Sigmoid colon (tissue), 7 donors: ENCODE data around the gene CADM4. TPM values are rescaled to one million over a fixed set of nuclear protein-coding genes. Genes with fewer than 3 reads are reported as not detected.
"Not testable (repeated sequence)": the region's sequence is repeated elsewhere in the genome, so short reads cannot be mapped to it uniquely, and the experiment has no call there.

Experiments
- DNase-seq: peaks from one replicate; pipeline ENCODE4 v3.0.0-alpha.2; 2019
- H3K27ac ChIP-seq, 4 donors: fragments of 200-600 bp; sonication (generic); one replicate each; pipeline ENCODE4 v1.5.1; 2016 to 2019; ENCODE audit warnings: mild to moderate bottlenecking in 1 of 4
- H3K27me3 ChIP-seq, 3 donors: fragments of 200-600 bp; sonication (generic); one replicate each; pipeline ENCODE4 v1.5.1; 2019; ENCODE audit warnings: mild to moderate bottlenecking in 1 of 3
- H3K36me3 ChIP-seq, 4 donors: fragments of 200-600 bp; sonication (generic); one replicate each; pipeline ENCODE4 v1.5.1; 2016 to 2019
- H3K4me1 ChIP-seq, 4 donors: fragments of 200-600 bp; sonication (generic); one replicate each; pipeline ENCODE4 v1.5.1; 2017 to 2019
- H3K4me3 ChIP-seq, 4 donors: fragments of 200-600 bp; sonication (generic); one replicate each; pipeline ENCODE4 v1.5.1; 2017 to 2019; ENCODE audit warnings: mild to moderate bottlenecking in 2 of 4, moderate library complexity in 1 of 4
- H3K9me3 ChIP-seq, 4 donors: fragments of 200-600 bp in 3 of 4; sonication (generic) in 3 of 4; one replicate each; pipeline versions ENCODE4 v1.5.1 to v1.6.1; 2013 to 2019
- EP300 ChIP-seq, 4 donors: sonication (generic); formaldehyde crosslinking; IDR thresholded peaks; one replicate each; pipeline ENCODE4 v1.6.1; 2017; ENCODE audit warnings: antibody characterized with exemption in 4 of 4
- POLR2A ChIP-seq, 2 donors: fragments of 450-650 bp; IDR thresholded peaks; one replicate each; pipeline ENCODE4 v1.6.1; 2016; ENCODE audit warnings: antibody characterized with exemption in 2 of 2, mild to moderate bottlenecking in 2 of 2, moderate library complexity in 2 of 2
- POLR2AphosphoS5 ChIP-seq, 4 donors: sonication (generic); formaldehyde crosslinking; IDR thresholded peaks; one replicate each; pipeline ENCODE4 v1.6.1; 2017; ENCODE audit warnings: antibody characterized with exemption in 4 of 4
- WGBS, 2 donors: extraction: QIAGEN DNeasy Blood & Tissue Kit; methylation state at CpG; one replicate each; pipeline ENCODE4 v1.1.7; 2013; 5-methylcytosine and 5-hydroxymethylcytosine counted together
- intact Hi-C: fragments of 100-400 bp; cut with DNase I; formaldehyde crosslinking; loops from one replicate; pipeline ENCODE4 v1.15.1; 2023
- polyA plus RNA-seq, 3 donors: library from polyadenylated mRNA; stranded (reverse); fragments of 200-250 nt; gene quantifications; one replicate each; pipeline ENCODE4 v1.2.3, GENCODE V29; 2013
- total RNA-seq, 4 donors: library from RNA; depleted of rRNA; stranded (reverse); fragments of >200 nt; gene quantifications; one replicate each; pipeline ENCODE4 v1.1.0, GENCODE V29; 2016
- TF ChIP-seq, protein P1 (sequence below), 4 experiments: fragments of 450-650 bp in 3 of 4; fragments of 200-600 bp in 1 of 4; IDR thresholded peaks; one replicate each; pipeline ENCODE4 v1.5.1; 2016 to 2019; ENCODE audit warnings: antibody characterized with exemption in 4 of 4, mild to moderate bottlenecking in 3 of 4, moderate library complexity in 2 of 4
- donor health status: healthy with polysubstance abuse.
- donor health status: Bipolar disorder and iron deficiency.
- donor health status: healthy.

Gene CADM4
- total and polyA plus RNA-seq, 7 donors, result 0.92 to 21.7 (median 16.4) TPM

- Histone ChIP-seq H3K36me3 (peaks cover 16 to 59% (median 28%) of the 10 kb centered on the region in 4 donors), H3K9me3 (no peaks in the 10 kb centered on the region), H3K4me1 (peaks cover 0 to 36% (median 28%) of the 10 kb centered on the region in 4 donors), H3K27me3 (no peaks in the 10 kb centered on the region), H3K4me3 (no peak overlapping the region), H3K27ac (no peak overlapping the region)
- WGBS, 2 donors, result 97% methylated on average over 63 of the region's 63 CpGs
- TF ChIP-seq, protein P1, sequence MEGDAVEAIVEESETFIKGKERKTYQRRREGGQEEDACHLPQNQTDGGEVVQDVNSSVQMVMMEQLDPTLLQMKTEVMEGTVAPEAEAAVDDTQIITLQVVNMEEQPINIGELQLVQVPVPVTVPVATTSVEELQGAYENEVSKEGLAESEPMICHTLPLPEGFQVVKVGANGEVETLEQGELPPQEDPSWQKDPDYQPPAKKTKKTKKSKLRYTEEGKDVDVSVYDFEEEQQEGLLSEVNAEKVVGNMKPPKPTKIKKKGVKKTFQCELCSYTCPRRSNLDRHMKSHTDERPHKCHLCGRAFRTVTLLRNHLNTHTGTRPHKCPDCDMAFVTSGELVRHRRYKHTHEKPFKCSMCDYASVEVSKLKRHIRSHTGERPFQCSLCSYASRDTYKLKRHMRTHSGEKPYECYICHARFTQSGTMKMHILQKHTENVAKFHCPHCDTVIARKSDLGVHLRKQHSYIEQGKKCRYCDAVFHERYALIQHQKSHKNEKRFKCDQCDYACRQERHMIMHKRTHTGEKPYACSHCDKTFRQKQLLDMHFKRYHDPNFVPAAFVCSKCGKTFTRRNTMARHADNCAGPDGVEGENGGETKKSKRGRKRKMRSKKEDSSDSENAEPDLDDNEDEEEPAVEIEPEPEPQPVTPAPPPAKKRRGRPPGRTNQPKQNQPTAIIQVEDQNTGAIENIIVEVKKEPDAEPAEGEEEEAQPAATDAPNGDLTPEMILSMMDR (IDR thresholded peaks at IDR 0.05), result no peak
- TF ChIP-seq POLR2A (IDR thresholded peaks at IDR 0.05) (no peak), EP300 (IDR thresholded peaks at IDR 0.05) (no peak), POLR2AphosphoS5 (IDR thresholded peaks at IDR 0.05) (no peak)
- intact Hi-C loops, result no loop called here
- DNase-seq, result no peak
Measured at GRCh38 chr19:43591904-43592772, 47.5 kb downstream of the CADM4 start.

DNA sequence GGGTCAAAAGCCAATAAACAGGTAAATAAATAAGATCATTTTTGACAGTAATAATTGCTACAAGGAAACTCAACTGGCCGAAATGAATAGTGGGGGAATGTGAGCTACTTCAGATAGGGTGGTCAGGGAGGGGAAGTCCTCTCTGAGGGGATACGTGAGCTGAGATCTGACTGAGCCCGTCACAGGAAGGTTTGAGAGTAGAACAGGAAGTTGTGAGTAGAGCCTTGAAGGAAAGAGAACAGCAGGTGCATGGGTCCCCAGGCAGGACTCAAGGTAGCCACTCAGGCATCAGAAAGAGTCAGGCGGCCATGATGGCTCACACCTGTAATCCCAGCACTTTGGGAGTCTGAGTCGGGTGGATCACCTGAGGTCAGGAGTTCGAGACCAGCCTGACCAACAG, 50.0 kb downstream of the CADM4 start:
- no peak for TF ChIP-seq EP300 (IDR thresholded peaks at IDR 0.05)
- no peak for TF ChIP-seq POLR2A (IDR thresholded peaks at IDR 0.05)
- TF ChIP-seq, protein P1 (IDR thresholded peaks at IDR 0.05), result no peak
- TF ChIP-seq POLR2AphosphoS5 (IDR thresholded peaks at IDR 0.05), result no peak
- no peaks in the 10 kb centered on the region for H3K9me3 ChIP-seq
- no peak overlapping the region for H3K27ac ChIP-seq
- no peak overlapping the region for H3K4me3 ChIP-seq
- no peaks in the 10 kb centered on the region for H3K27me3 ChIP-seq
- intact Hi-C loops, result no loop called here
- DNase-seq, result no peak
- peaks cover 16 to 67% (median 32%) of the 10 kb centered on the region in 4 donors for H3K36me3 ChIP-seq
- 67 to 88% methylated on average over 6 of the region's 6 CpGs for WGBS, 2 donors
- H3K4me1 ChIP-seq, result peaks cover 0 to 20% (median 18%) of the 10 kb centered on the region in 4 donors

DNA sequence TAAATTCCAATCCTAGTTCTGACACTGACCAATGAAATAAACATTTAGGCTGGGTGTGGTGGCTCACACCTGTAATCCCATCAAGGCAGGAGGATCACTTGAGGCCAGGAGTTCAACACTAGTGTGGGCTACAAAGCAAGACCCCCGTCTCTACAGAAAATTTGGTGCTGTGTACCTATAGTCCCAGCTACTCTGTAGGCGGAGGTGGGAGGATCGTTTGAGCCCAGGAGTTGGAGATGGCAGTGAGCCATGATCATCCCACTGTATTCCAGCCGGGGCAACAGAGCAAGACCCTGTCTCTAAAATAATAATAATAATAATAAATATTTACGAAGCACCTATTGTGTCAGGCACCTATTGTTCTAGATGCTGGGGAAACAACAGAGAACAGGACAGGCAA, 50.4 kb downstream of the CADM4 start:
- H3K4me1 ChIP-seq, result peaks cover 0 to 16% (median 14%) of the 10 kb centered on the region in 4 donors
- H3K4me3 ChIP-seq, result no peak overlapping the region
- no peak overlapping the region for H3K27ac ChIP-seq
- 89 to 93% methylated on average over 5 of the region's 5 CpGs for WGBS, 2 donors
- intact Hi-C loops, result no loop called here
- H3K9me3 ChIP-seq, result no peaks in the 10 kb centered on the region
- peaks cover 16 to 66% (median 32%) of the 10 kb centered on the region in 4 donors for H3K36me3 ChIP-seq
- no peaks in the 10 kb centered on the region for H3K27me3 ChIP-seq
- DNase-seq, result no peak
- no peak for TF ChIP-seq POLR2AphosphoS5 (IDR thresholded peaks at IDR 0.05)
- TF ChIP-seq, protein P1 (IDR thresholded peaks at IDR 0.05), result no peak
- TF ChIP-seq EP300 (IDR thresholded peaks at IDR 0.05), result no peak
- no peak for TF ChIP-seq POLR2A (IDR thresholded peaks at IDR 0.05)

DNA sequence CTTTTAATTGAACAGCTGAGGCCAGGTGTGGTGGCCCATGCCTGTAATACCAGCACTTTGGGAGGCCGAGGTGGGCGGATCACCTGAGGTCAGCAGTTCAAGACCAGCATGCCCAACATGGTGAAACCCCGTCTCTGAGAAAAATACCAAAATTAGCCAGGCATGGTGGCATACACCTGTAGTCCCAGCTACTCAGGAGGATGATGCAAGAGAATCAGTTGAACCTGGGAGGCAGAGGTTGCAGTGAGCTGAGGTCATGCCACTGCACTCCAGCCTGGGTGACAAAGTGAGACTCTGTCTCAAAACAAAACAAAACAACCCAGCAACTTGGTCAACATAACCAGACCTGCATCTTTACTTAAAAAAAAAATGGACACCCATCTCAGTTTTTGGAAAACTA, 52.6 kb downstream of the CADM4 start:
- 95 to 97% methylated on average over 3 of the region's 3 CpGs for WGBS, 2 donors
- H3K4me3 ChIP-seq, intact Hi-C loops, H3K9me3 ChIP-seq, DNase-seq, H3K27me3 ChIP-seq, H3K4me1 ChIP-seq, H3K27ac ChIP-seq: not testable (repeated sequence)
- peaks cover 0 to 43% (median 14%) of the 10 kb centered on the region in 4 donors for H3K36me3 ChIP-seq

GRCh38 chr19:43586346-43586745, 53.3 kb downstream of the CADM4 start:
- 90 to 96% methylated on average over 2 of the region's 2 CpGs for WGBS, 2 donors
- no peak for TF ChIP-seq POLR2A (IDR thresholded peaks at IDR 0.05)
- no peak for TF ChIP-seq EP300 (IDR thresholded peaks at IDR 0.05)
- no peak for TF ChIP-seq POLR2AphosphoS5 (IDR thresholded peaks at IDR 0.05)
- TF ChIP-seq, protein P1 (IDR thresholded peaks at IDR 0.05), result no peak
- H3K27me3 ChIP-seq, result no peaks in the 10 kb centered on the region
- H3K36me3 ChIP-seq, result peaks cover 0 to 36% (median 11%) of the 10 kb centered on the region in 4 donors
- no peak overlapping the region for H3K27ac ChIP-seq
- intact Hi-C loops, result no loop called here
- no peak overlapping the region for H3K4me3 ChIP-seq
- peaks cover 0 to 14% (median 9%) of the 10 kb centered on the region in 4 donors for H3K4me1 ChIP-seq
- no peak for DNase-seq
- H3K9me3 ChIP-seq, result no peaks in the 10 kb centered on the region
